CD4-positive, alpha-beta T cell treated with Interleukin-4 for 1 hour (primary cell): ENCODE results near the gene ZC3H4.
A peak's percentile ranks its signal among the peaks of the same experiment; 100 is the strongest.

Source experiments
- DNase-seq, 2 donors: peaks; one replicate each; pipeline ENCODE4 v3.0.0-alpha.2; 2020 to 2022

Gene ZC3H4

GRCh38 chr19:47044946-47045866 lies 68.4 kb downstream of the ZC3H4 start:
- DNase-seq = no peak

DNA sequence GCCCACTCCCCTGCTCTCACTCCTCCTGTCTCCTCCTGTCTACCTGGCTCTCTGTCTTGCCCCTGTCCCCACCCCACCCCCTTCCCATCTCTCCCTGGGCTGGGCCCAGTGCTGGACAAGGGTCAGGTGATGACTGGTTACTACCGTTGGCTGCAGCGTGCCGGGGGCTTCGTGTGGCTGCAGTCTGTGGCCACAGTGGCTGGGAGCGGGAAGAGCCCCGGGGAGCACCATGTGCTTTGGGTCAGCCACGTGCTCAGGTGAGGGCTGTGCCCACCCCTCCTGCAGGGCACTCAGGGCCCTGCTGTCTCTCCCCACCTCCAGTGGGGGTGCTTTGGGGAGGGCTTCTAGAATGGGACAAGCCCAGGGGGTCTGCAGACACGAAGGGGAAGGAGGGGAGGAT lies 72.7 kb downstream of the ZC3H4 start:
- DNase-seq = no peak

GRCh38 chr19:47039239-47039874 lies 74.2 kb downstream of the ZC3H4 start:
- no peak for DNase-seq

DNA sequence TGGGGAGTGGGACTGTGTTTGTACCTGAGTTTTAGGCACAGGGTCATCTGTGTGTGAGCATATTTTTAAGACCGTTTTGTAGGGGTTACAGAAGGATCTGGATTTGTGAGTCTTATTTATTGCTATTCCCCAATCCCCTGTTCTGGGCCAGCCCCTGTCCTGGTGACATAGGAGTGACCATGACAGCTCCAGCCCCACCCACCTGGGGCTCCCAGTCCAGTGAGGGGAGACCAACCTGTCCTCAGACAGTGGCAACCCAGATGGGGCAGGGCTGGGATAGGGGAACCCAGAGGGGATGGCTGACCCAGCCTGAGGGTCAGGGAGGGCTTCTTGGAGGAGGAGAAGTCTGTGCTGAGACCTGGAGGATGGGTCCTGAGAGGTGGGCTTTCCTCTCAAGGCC lies 75.8 kb downstream of the ZC3H4 start:
- DNase-seq = no peak

DNA sequence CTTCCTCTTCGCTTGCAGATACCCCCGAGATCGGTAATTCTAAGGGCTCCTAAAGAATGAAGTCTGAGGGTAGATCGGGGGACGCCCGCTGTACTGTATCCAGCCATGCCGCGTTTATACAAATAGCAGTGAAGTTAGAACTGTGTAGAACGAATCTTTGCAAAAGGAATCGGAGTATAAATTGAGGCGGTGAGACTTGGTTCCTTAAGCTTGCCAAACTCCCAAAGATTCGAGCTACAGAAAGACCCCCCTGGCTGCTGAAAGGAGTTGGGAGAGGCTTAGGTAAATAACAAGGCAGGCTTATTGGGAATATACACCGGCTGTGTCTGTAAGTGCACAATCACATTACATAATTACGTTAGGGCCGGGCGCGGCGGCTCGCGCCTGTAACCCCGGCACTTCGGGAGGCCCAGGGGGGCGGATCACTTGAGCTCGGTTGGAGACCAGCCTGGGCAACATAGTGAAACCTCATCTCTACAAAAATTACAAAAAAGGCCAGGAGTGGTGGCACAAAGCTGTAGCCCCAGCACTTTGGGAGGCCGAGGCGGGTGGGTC lies 77.4 kb downstream of the ZC3H4 start:
- peak in 1 of 2 donors; percentile 23 for DNase-seq

- peak; percentile 95 to 96 for DNase-seq
Observed at GRCh38 chr19:47035127-47036096, 78.2 kb downstream of the ZC3H4 start.

DNA sequence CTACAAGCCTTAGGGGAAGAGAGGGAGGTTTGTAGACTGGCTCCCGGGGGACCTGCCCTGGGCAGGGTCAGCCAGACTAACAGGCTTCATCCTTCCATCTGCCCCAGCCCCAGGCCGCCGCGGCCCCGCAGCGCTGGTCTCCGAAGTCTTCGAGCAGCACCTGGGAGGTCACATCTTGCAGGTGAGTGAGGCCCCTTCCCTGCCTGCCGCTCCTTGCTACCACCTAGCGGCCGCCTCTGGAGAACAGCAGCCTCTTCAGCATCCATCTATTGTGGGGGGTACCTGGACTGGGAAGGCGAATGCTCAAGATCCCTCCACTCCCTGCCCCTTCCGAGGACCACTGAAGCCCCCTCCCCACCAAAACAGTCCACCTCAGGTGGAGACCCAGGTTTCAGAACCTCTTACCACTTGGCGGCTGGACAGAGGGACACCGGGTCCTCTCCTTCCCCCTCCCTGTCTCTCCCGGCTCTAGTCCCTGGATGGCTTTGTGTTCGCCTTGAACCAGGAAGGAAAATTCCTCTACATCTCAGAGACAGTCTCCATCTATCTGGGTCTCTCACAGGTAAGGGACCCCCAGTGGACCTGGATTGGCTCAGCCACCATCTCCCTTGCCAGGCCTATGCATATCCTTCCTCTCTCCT lies 81.3 kb downstream of the ZC3H4 start:
- peak; percentile 66 to 68 for DNase-seq

DNA sequence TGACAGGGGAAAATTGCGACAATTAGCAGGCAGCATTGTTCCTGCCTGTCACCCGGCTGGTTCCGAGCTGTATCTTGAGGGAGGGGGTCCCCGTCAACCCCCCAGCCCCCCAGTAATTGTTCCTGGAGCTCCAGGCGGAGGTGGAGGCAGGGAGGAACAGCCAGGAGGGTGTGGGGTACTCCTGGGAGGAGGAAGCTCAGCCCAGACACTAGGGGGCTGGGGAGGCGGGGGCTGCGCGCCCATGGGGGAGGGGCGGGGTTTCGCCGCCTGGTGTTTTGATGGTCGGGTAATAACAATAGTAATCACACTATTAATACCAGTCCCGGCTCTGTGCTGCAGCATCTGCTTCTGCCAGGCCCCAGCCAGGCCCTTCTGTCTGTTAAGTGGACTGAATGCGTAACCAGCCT lies 85.4 kb downstream of the ZC3H4 start:
- no peak for DNase-seq

GRCh38 chr19:47027586-47028088 lies 85.9 kb downstream of the ZC3H4 start:
- DNase-seq = no peak

DNA sequence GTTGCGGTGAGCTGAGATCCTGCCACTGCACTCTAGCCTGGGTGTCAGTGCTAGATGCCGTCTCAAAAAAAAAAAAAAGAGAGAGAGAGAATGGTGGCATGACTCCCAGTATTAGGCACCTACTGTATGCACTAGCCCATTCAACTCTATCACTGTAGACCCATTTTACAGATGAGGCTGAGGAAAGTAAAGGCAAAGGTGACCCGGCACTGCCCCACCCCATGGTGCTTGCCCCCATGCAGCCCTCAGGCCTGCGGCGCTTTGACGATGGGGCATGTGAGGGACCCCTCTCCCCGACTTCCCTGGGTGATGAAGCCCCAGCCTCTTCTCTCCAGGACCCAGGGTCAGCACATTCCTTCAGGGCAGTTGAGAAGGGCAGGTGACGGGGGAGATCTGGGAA lies 86.7 kb downstream of the ZC3H4 start:
- no peak for DNase-seq

DNA sequence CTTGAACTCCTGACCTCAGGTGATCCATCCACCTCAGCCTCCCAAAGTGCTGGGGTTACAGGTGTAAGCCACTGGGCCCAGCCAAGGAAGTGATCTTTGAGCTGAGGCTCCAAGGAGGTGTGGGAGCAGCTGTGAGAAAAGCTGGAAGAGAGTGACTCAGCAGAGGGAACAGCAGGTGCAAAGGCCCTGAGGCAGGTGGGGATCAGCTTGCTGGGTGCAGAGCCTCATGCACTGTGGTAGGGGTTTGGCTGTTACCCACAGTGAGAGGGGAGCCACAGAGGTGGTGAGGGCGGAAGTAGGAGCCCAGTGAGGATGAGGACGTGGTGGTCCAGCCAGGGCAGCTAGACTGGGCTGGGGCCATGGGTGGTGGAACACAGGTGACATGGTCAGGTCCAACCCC lies 87.4 kb downstream of the ZC3H4 start:
- DNase-seq = no peak

GRCh38 chr19:47024502-47024901 lies 89.1 kb downstream of the ZC3H4 start:
- DNase-seq = no peak

GRCh38 chr19:47023448-47023794 lies 90.2 kb downstream of the ZC3H4 start:
- DNase-seq = no peak

GRCh38 chr19:47022541-47023447 lies 90.8 kb downstream of the ZC3H4 start:
- no peak for DNase-seq

DNA sequence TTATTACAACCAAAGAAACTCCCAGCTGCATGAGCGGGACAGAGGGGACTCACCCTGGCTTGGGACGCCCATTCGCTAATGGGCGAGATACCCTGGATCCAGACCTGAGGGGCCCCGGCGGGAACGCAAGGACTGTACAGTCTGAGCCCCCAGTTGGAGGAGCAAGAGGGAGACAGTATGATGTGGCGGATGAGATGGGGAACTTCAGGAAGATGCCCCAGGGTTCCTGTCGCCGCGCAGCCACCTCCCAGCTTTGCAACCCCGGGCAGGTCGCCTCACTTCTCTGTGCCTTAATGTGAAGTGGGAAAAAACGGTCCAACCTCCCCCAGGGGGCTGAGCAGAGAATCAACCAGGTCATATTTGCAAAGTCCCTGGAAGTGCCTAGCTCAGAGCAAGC lies 91.4 kb downstream of the ZC3H4 start:
- no peak for DNase-seq

DNA sequence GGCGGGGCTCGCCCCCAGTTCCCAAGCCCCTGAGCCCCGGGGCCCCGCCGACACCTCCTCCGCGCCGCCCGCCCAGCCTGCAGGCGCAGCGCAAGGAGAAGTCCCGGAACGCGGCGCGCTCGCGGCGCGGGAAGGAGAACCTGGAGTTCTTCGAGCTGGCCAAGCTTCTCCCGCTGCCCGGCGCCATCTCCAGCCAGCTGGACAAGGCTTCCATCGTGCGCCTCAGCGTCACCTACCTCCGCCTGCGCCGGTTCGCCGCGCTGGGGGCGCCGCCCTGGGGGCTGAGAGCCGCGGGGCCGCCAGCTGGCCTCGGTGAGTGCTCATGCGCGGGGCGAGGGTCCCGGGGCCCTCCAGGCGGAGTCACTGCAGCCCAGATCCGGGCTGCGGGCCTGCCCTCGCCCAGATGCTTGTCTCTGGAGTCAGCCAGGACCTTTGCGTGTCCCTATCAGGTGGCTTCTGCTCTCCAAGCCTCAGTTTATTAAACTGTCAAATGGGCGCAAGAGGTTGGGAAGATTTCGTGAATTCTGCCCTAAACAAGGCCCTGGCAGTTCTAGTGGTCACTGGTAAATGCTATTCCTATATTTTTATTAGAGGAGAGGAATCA lies 91.9 kb downstream of the ZC3H4 start:
- DNase-seq = no peak

DNA sequence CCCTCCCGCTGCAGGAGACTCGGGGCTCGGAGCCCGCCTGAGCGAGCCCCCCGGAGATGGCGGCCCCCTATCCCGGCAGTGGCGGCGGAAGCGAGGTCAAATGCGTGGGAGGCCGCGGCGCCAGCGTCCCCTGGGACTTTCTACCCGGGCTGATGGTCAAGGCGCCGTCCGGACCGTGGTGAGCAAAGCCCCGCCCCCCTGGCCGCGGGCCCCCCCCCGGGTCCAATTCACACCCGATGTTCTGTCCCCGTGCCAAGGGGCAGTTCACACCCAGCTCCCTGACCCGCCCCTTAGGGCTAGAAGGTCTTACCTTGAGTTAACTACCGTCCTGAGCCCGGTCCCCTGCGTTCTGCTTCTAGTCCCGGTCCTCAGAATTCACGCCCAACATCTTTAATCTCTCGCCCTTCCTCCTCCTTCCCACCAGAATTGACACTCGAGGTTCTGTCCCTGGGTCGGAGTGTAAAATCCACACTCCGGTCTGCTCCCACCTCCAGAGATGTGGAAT lies 92.5 kb downstream of the ZC3H4 start:
- DNase-seq = no peak

GRCh38 chr19:47020132-47020805 lies 93.3 kb downstream of the ZC3H4 start:
- no peak for DNase-seq

DNA sequence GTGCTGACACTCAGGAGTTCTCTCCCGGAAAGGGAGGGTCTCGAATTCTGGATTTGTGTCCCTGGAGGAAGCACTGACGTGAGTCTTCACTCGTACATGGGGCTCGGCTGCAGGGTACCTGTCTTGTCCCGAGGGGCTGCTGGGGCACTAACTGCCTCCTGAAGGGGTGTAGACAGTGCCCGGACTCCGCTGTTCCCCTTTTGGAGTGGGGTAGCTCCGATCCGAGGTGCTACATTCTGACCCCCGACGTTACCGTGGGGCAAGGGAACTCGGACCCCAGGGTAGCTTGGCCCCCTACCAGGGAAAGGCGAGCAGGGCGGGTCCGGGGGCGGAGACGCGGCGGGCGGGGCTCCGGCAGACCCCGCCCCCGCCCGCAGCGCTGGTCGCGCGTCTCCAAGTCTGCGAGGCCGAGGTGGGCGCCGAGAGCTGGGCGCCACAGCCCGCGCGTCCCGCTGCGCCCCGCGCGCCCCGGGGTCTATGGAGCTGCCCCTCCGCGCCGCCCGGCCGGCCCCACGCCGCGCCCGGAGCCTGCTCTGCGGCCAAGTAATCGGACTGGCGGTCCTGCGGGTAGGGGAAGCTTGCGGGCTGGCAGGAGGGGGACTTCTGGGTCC lies 94.0 kb downstream of the ZC3H4 start, which contains the start of gene NPAS1:
NPAS1 (plus strand) TSS at position 407 of the 611 bp plus-strand sequence. CDS start 1,211 bp downstream, outside the sequence.
- DNase-seq = no peak
